ENCODE measurements around the gene RLN3. TPM values are rescaled to one million over a fixed set of nuclear protein-coding genes. Genes with fewer than 3 reads are reported as not detected.

The RLN3 gene
- total and polyA plus RNA-seq, 9 of the 15 experiments (the other 6 are each of a cell fraction or from before 2014, with no cell fraction given) = 0.31 to 1.2 (median 0.71) TPM; not detected in 6

DNA sequence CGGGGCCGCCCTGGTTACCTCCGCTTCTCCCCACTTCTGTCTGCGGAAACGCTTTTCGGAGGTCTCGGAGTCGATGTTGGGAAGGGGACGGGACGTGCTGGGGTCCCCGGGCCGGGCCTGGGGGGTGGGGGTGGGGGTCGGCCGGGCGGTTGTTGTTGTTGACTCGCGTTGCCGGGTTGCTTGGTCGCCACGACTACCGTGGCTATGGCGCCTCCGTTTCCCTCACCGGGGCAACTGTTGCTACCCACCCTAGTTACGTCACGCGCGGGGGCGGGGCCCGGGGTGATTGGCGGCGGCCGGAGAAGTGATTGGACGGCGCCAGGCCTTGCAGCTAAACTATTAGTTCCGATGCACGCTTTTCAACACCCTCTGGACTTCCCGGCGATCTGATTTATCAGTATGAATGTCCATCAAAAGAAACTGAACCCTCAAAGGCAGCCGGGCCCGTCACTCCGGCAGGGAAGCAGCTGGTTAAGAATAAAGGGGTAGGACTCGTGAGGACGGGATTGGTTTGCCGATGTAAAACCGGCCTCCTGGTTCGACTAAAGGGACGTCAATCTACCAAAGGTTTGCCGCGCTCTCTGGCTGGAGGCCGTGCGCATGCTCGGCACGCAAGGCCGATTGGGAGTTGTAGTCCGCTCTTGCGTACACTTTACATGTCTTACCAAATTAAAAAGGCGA, 21.7 kb upstream of the RLN3 start, which contains the start of gene RFX1 (continued):
- TF ChIP-seq HNRNPK (IDR thresholded peaks at IDR 0.05; ENCODE audit: low read depth, low read length, poor library complexity, severe bottlenecking) (no peak), ZNF12 (CRISPR knock-in tag; IDR thresholded peaks at IDR 0.05) (no peak), POLR2G (IDR thresholded peaks at IDR 0.05; ENCODE audit: low read depth, low read length) (peak; percentile 72), CEBPG (CRISPR knock-in tag; IDR thresholded peaks at IDR 0.05) (no peak), CEBPG (tag; conservative IDR thresholded peaks at IDR 0.05 in 1 of 2, IDR thresholded peaks at IDR 0.05 in 1 of 2) (peak in 1 of 2 experiments; percentile 52; a peak in 2 of 4 replicates), RFX7 (CRISPR knock-in tag; IDR thresholded peaks at IDR 0.05) (no peak), U2AF1 (optimal IDR thresholded peaks at IDR 0.05; ENCODE audit: low read depth, low read length) (no peak), PHTF2 (CRISPR knock-in tag; IDR thresholded peaks at IDR 0.05) (no peak), EZH2 (IDR thresholded peaks at IDR 0.05; ENCODE audit: borderline replicate concordance, low read depth, low read length) (no peak), KLF1 (tag; IDR thresholded peaks at IDR 0.05) (no peak), AFF1 (IDR thresholded peaks at IDR 0.05; ENCODE audit: low read depth in 1 of 2, partially characterized antibody in 2 of 2) (no peak), YY1 (IDR thresholded peaks at IDR 0.05; ENCODE audit: borderline replicate concordance in 1 of 3, control insufficient read depth in 1 of 3, extremely low read depth in 1 of 3, insufficient read depth in 3 of 3, insufficient read length in 1 of 3, insufficient replicate concordance in 2 of 3, low read depth in 1 of 3, low read length in 2 of 3) (peak; percentile 37 to 86 (median 79)), ZNF384 (IDR thresholded peaks at IDR 0.05; ENCODE audit: low read depth, low read length) (no peak), FOS (IDR thresholded peaks at IDR 0.05; ENCODE audit: extremely low read depth, insufficient read length) (peak; percentile 99), TFAP4 (CRISPR knock-in tag; IDR thresholded peaks at IDR 0.05; ENCODE audit: borderline replicate concordance) (peak; percentile 93), POLR2H (tag; IDR thresholded peaks at IDR 0.05; ENCODE audit: low read depth) (no peak), ZNF121 (CRISPR knock-in tag; conservative IDR thresholded peaks at IDR 0.05) (no peak), SNIP1 (IDR thresholded peaks at IDR 0.05; ENCODE audit: low read depth) (no peak)
- TF ChIP-seq, protein P1, sequence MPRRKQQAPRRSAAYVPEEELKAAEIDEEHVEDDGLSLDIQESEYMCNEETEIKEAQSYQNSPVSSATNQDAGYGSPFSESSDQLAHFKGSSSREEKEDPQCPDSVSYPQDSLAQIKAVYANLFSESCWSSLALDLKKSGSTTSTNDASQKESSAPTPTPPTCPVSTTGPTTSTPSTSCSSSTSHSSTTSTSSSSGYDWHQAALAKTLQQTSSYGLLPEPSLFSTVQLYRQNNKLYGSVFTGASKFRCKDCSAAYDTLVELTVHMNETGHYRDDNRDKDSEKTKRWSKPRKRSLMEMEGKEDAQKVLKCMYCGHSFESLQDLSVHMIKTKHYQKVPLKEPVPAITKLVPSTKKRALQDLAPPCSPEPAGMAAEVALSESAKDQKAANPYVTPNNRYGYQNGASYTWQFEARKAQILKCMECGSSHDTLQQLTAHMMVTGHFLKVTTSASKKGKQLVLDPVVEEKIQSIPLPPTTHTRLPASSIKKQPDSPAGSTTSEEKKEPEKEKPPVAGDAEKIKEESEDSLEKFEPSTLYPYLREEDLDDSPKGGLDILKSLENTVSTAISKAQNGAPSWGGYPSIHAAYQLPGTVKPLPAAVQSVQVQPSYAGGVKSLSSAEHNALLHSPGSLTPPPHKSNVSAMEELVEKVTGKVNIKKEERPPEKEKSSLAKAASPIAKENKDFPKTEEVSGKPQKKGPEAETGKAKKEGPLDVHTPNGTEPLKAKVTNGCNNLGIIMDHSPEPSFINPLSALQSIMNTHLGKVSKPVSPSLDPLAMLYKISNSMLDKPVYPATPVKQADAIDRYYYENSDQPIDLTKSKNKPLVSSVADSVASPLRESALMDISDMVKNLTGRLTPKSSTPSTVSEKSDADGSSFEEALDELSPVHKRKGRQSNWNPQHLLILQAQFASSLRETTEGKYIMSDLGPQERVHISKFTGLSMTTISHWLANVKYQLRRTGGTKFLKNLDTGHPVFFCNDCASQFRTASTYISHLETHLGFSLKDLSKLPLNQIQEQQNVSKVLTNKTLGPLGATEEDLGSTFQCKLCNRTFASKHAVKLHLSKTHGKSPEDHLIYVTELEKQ (CRISPR knock-in tag; IDR thresholded peaks at IDR 0.05) = no peak

Data from K562 (cell line).